Esophagus squamous epithelium (tissue), 5 donors: ENCODE measurements around the gene CASS4. TPM values are rescaled to one million over a fixed set of nuclear protein-coding genes. Genes with fewer than 3 reads are reported as not detected.

ENCODE experiments used
- DNase-seq: peaks from one replicate; lab custom pipeline; 2025; lab: John Stamatoyannopoulos, UW
- H3K27ac ChIP-seq, 4 donors: fragments of 200-600 bp; sonication (generic); one replicate each; pipeline ENCODE4 v1.5.1; 2016 to 2019; ENCODE audit warnings: mild to moderate bottlenecking in 1 of 4
- H3K27me3 ChIP-seq, 4 donors: fragments of 200-600 bp; sonication (generic); 1 replicate in 3 of 4; 2 replicates in 1 of 4; pipeline versions ENCODE4 v1.5.1 to v1.6.0; 2017 to 2021; ENCODE audit warnings: antibody characterized with exemption in 1 of 4
- H3K36me3 ChIP-seq, 3 donors: fragments of 200-600 bp; sonication (generic); one replicate each; pipeline ENCODE4 v1.5.1; 2016 to 2019
- H3K4me1 ChIP-seq, 3 donors: fragments of 200-600 bp; sonication (generic); one replicate each; pipeline ENCODE4 v1.5.1; 2017 to 2019
- H3K4me3 ChIP-seq, 4 donors: fragments of 200-600 bp; sonication (generic); 1 replicate in 3 of 4; 2 replicates in 1 of 4; pipeline ENCODE4 v1.5.1; 2016 to 2019; ENCODE audit warnings: mild to moderate bottlenecking in 2 of 4, moderate library complexity in 1 of 4
- H3K9me3 ChIP-seq, 3 donors: fragments of 200-600 bp; sonication (generic); one replicate each; pipeline ENCODE4 v1.5.1; 2016 to 2019
- CTCF ChIP-seq, 6 experiments: fragments of 450-650 bp in 4 of 6; fragments of 200-600 bp in 2 of 6; sonication (generic) in 2 of 6; IDR thresholded peaks; one replicate each; pipeline ENCODE4 v1.5.1; 2016 to 2019; ENCODE audit warnings: antibody characterized with exemption in 6 of 6, mild to moderate bottlenecking in 4 of 6, moderate library complexity in 4 of 6
- POLR2A ChIP-seq, 4 donors: fragments of 450-650 bp; IDR thresholded peaks; one replicate each; pipeline ENCODE4 v1.6.1; 2017; ENCODE audit warnings: antibody characterized with exemption in 4 of 4, mild to moderate bottlenecking in 4 of 4, moderate library complexity in 3 of 4
- WGBS, 2 donors: methylation state at CpG; one replicate each; pipeline ENCODE4 v1.1.5; 2018; 5-methylcytosine and 5-hydroxymethylcytosine counted together
- intact Hi-C: fragments of 100-400 bp; cut with DNase I; formaldehyde crosslinking; loops from one replicate; pipeline ENCODE4 v1.15.0; 2022
- total RNA-seq, 4 donors: library from RNA; depleted of rRNA; stranded (reverse); fragments of >200 nt; gene quantifications; one replicate each; pipeline ENCODE4 v1.1.0, GENCODE V29; 2016
- donor health status: DM: yes; HTN: yes; CAD: no.

CASS4 gene
- total RNA-seq, 4 donors from 2014 or later, result 0.22 to 1.3 (median 0.63) TPM

GRCh38 chr20:56412949-56413348 is 889 bp downstream of the CASS4 start:
- Histone ChIP-seq H3K4me3 (peak overlapping the region in 2 of 4 donors; percentile 17 to 47), H3K4me1 (peaks cover 0 to 18% (median 7%) of the 10 kb centered on the region in 3 donors), H3K9me3 (no peaks in the 10 kb centered on the region), H3K27ac (peak overlapping the region; percentile 36 to 80 (median 64)), H3K36me3 (peaks cover 0 to 15% (median 0%) of the 10 kb centered on the region in 3 donors), H3K27me3 (no peaks in the 10 kb centered on the region)
- WGBS, 2 donors, result 96 to 100% methylated on average over 3 of the region's 3 CpGs
- TF ChIP-seq CTCF (IDR thresholded peaks at IDR 0.05) (no peak), POLR2A (IDR thresholded peaks at IDR 0.05) (no peak)
- no peak for DNase-seq
- intact Hi-C loops, result no loop called here

- Histone ChIP-seq H3K36me3 (no peaks in the 10 kb centered on the region), H3K27ac (peak overlapping the region in 1 of 4 donors; percentile 12), H3K4me1 (peaks cover 0 to 35% (median 7%) of the 10 kb centered on the region in 3 donors), H3K27me3 (no peaks in the 10 kb centered on the region), H3K4me3 (no peak overlapping the region), H3K9me3 (no peaks in the 10 kb centered on the region)
- TF ChIP-seq POLR2A (IDR thresholded peaks at IDR 0.05) (no peak), CTCF (IDR thresholded peaks at IDR 0.05) (no peak)
- 74 to 83% methylated on average over 11 to 12 of the region's 12 CpGs for WGBS, 2 donors
- no peak for DNase-seq
- intact Hi-C loops, result no loop called here
These were observed 3.0 kb downstream of the CASS4 start for GRCh38 chr20:56414842-56415765.

GRCh38 chr20:56417402-56417801 is 5.3 kb downstream of the CASS4 start:
- intact Hi-C loops, result no loop called here
- Histone ChIP-seq H3K27me3 (no peaks in the 10 kb centered on the region), H3K27ac (peak overlapping the region in 2 of 4 donors; percentile 63 to 77), H3K9me3 (no peaks in the 10 kb centered on the region), H3K36me3 (no peaks in the 10 kb centered on the region), H3K4me3 (no peak overlapping the region), H3K4me1 (peaks cover 0 to 27% (median 0%) of the 10 kb centered on the region in 3 donors)
- TF ChIP-seq CTCF (IDR thresholded peaks at IDR 0.05) (no peak), POLR2A (IDR thresholded peaks at IDR 0.05) (no peak)
- DNase-seq, result no peak
- WGBS, 2 donors, result 82 to 96% methylated on average over 6 to 7 of the region's 7 CpGs

GRCh38 chr20:56417911-56418310 is 5.9 kb downstream of the CASS4 start:
- intact Hi-C loops, result no loop called here
- Histone ChIP-seq H3K36me3 (no peaks in the 10 kb centered on the region), H3K4me1 (peaks cover 0 to 27% (median 0%) of the 10 kb centered on the region in 3 donors), H3K27ac (peak overlapping the region in 3 of 4 donors; percentile 63 to 77 (median 64)), H3K9me3 (no peaks in the 10 kb centered on the region), H3K27me3 (no peaks in the 10 kb centered on the region), H3K4me3 (no peak overlapping the region)
- TF ChIP-seq POLR2A (IDR thresholded peaks at IDR 0.05), result no peak
- TF ChIP-seq CTCF (IDR thresholded peaks at IDR 0.05), result no peak
- DNase-seq, result no peak
- WGBS, 2 donors, result 72 to 100% methylated on average over 2 to 4 of the region's 4 CpGs

- no peak overlapping the region for H3K4me3 ChIP-seq
- no peaks in the 10 kb centered on the region for H3K27me3 ChIP-seq
- H3K4me1 ChIP-seq, result peaks cover 0 to 29% (median 0%) of the 10 kb centered on the region in 3 donors
- no peaks in the 10 kb centered on the region for H3K9me3 ChIP-seq
- intact Hi-C loops, result no loop called here
- TF ChIP-seq POLR2A (IDR thresholded peaks at IDR 0.05) (no peak), CTCF (IDR thresholded peaks at IDR 0.05) (no peak)
- peak overlapping the region in 3 of 4 donors; percentile 63 to 77 (median 64) for H3K27ac ChIP-seq
- no peaks in the 10 kb centered on the region for H3K36me3 ChIP-seq
- WGBS, 2 donors, result 68 to 71% methylated on average over 11 of the region's 11 CpGs
- no peak for DNase-seq
These were observed 6.4 kb downstream of the CASS4 start for GRCh38 chr20:56418385-56418861.
